HG03571 (cell line): ENCODE results near the gene PRXL2A.

ENCODE experiments used
- ATAC-seq: cut with Tn5 transposase; IDR thresholded peaks from one replicate; pipeline ENCODE4 v1.9.1; 2021; ENCODE audit not compliant: unreplicated experiment

PRXL2A gene

DNA sequence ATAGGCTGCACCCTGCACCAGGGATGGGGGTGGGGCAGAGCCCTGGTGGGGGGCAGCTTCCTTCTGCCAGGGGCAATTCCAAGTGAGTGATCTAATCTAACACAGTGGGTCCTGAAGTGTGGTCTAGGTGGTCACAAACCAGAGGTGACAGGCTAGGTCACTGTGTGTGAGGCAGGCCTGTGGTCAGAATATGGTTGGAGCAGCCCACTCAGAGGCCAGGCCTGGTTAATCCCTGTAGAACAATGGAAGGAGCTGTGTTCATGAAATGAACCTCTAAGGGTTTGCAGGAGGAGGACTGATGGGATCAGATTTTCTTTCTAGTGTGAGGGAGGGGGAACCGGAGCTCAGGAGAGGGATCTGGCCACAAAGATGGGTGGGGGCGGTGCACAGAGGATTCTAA, 35.8 kb downstream of the PRXL2A start:
- ATAC-seq: no peak

- peak; percentile 76 for ATAC-seq
These were observed 36.4 kb downstream of the PRXL2A start for GRCh38 chr10:80444646-80445319.

DNA sequence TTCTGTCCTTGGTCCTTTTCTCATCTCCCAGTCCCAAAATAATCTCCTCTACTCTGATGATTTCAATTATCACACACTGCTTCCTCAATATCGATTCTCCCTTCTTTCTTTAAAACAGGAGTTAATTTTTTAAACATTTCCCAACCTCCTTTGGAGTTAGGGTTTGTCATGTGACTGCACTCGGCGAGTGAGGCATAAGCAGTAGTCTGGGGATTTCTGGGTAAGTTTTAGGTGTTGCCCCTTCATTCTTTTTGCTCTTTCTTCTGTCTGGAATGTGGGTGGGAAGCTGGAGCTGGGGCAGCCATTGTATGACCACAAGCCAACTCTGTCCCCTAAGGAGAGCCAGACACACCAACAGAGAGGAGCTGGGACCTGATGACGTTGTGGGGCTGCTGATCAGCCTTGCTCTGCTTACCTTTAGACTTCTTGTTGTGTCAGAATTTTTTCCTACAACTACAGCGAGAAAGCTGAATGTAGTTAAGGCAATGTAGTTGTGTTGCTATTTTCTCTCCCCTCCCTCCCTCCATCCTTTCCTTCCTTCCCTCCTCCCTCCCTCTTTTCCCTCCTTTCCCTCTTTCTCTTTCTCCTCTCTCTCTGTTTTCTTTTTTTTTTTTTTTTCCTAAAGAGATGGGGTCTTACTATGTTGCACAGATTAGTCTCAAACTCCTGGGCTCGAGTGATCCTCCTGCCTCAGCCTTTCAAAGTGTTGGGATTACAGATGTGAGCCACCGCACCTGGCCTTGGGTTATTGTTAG, 39.3 kb downstream of the PRXL2A start:
- ATAC-seq: no peak

DNA sequence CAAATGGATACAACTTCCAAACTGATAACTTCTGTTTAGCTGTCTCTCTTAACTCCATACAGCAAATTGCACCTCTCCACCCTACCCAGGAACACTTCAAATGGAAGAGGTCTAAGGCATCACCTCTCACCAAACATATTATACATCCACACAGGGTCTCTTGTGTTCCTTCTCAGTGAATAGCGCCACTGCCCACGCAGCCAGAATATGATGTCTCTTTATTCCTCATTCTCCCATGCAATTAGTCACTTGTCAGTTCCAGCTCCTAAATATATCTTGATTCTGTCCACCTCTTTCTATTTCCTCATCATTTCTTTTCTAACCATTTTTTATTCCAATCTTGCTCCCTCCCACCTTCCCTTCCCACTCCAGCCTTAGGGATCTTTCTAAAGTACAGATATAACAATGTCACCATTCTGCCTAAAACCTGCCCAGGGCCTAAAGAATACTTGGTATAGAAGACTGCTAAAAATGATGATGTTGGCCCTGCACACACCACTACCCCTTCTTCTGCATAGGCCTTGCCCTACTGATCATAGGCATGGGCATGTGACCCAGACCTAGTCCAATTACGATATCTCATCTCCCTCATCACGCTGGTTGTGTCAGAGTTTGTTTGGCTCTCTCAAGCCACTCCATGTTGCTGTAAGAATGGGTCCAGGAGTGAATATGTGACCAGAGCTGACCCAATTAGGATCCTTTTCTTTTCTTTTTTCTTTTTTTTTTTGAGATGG, 40.0 kb downstream of the PRXL2A start:
- ATAC-seq: no peak

DNA sequence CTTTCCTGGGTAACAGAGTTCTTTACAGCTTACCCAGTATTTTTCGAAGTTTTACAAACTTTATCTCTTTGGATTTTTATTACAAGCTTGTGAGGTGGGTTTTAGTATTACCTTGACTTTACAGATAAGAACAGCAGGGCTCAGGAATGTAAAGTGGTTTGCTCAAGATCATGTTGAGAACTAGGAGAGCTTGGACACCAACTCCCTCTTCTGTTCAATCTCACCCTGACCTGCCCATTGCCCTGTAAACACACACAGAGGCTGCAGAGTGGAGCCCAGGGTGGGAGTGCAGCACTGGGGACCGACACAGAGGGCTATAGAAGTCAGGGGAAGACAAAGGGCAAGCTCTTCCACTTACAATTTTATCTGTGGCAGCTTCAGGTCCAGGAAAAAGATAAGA, 41.2 kb downstream of the PRXL2A start:
- ATAC-seq: no peak

- ATAC-seq: no peak
These were observed 42.8 kb downstream of the PRXL2A start for GRCh38 chr10:80451132-80451531.

DNA sequence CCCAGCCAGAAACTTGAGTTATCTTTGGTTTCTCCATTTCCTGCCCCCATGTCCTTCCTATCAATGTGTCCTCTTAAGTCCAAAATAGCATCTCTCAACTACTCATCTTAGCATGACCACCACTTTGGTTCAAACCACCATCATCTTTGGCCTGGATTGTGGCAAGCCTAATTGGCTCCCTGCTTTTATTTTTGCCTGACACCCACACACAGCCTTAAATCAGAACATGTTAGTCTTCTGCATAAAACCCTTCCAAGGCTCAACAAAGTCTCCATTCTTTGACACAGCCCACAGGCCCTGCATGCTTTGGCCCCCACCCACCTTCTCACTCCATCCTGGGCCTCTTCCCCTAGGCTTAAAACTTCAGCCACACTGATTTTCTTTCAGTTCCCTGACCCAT, 43.7 kb downstream of the PRXL2A start:
- ATAC-seq: no peak

GRCh38 chr10:80452640-80453039, 44.3 kb downstream of the PRXL2A start:
- ATAC-seq: no peak

- ATAC-seq: no peak
These were observed 44.9 kb downstream of the PRXL2A start for GRCh38 chr10:80453056-80453841.

DNA sequence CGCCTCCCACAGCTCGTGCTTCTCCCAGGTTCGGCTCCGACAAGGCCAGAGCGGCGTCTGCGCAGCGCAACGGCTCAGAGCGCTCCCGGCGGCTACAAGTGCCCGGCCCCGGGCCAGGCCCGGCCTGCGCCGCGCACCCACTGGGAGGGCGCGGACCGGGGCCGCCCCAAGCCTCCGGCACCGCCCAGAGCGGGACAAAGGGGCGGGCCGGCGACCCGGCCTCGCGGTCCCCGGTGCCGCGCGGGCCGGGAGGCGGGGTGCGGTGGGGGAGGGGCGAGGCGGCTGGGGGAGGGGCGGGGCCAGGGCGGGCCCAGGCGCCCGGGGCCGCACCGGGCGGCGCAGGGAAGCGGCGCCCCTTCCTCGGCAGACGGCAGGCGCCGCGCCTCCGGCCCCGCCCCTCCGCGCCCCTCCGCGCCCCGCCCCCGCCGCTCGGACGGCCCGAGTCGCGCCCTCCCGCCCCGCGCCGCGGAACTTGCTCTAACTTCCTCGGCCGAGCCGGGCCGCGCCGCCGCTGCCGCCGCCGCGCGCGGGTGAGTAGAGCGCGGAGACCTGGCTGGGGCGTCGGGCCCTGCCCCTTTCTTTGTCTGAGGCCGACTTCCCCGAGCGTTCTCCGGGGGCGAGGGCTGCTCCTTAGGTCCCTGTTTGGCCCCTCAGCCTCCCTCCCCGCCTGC, 45.6 kb downstream of the PRXL2A start, which contains the start of gene TSPAN14:
Gene TSPAN14 (plus strand): TSS at position 469 of the 671 bp plus-strand sequence. CDS start 34,924 bp downstream, outside the sequence.
- peak; percentile 62 for ATAC-seq

DNA sequence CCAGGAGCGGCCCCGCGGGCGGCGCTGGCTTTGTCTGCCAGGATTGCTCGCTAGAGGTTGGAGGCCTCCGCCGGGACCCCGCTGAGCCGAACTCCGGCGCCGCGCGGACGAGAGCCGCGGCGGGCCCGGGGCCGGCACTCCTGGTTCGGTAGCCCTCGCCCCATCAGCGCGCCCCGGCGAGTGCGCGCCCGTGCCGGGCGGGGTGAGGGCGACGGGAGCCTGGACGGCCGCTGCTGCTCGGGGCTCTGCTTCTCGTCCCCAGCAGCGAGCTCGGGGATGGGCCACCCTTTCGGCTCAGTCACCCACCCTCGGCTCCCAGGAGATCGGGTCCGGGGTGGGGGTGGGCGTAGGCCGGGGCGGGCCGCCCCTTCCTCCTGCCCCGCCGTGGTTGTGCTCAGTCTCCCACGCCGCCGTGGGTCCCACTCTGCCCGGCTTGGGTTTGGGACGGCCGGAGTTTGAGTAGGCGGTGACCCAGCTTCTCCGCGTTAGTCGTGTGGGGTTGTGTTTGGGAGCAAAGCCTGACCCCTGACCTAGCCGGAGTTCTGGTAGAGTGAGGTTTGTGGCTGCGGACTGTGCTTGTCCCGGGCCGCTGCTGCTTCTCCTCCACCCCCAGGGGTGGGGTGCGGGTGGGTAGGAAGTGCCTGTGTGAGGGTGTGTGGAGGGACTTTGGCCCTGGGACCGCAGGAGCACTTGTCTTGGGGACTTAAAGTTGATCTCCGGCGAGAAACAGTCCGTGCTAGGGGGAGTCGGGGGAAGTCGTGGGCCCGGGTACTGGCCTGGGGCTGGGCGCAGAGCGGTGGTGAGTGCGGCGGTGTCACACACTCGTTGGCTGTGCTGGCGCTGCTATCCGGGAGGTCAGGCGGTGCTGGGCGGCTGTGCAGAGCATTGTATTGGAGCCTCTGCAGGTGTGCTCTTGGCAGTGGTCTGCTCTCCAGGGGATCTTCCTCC, 46.4 kb downstream of the PRXL2A start:
- peak; percentile 14 for ATAC-seq

- ATAC-seq: no peak
These were observed 47.4 kb downstream of the PRXL2A start for GRCh38 chr10:80455461-80456349.

- no peak for ATAC-seq
These were observed 49.4 kb downstream of the PRXL2A start for GRCh38 chr10:80457554-80458262.

- no peak for ATAC-seq
These were observed 49.9 kb downstream of the PRXL2A start for GRCh38 chr10:80458263-80458625.

GRCh38 chr10:80458638-80459037, 50.3 kb downstream of the PRXL2A start:
- no peak for ATAC-seq

- ATAC-seq: peak; percentile 49
These were observed 50.9 kb downstream of the PRXL2A start for GRCh38 chr10:80459047-80459865.
